Head of caudate nucleus (tissue), 42 donors: ENCODE data around the gene GNLY.

Experiments used
- DNase-seq, 42 donors: peaks; one replicate each; pipeline versions ENCODE4 v3.0.0 to v3.0.0-alpha.2; 2020 to 2021; ENCODE audit warnings: mixed read lengths in 7 of 42
- intact Hi-C: fragments of 100-400 bp; cut with DNase I; formaldehyde crosslinking; loops from one replicate; pipeline ENCODE4 v1.15.0; 2022

Gene GNLY

GRCh38 chr2:85717308-85718008 lies 23.3 kb downstream of the GNLY start:
- peak in 3 of 42 donors; percentile 2 to 4 (median 4) for DNase-seq
- intact Hi-C loops = no loop called here

- intact Hi-C loops = no loop called here
Observed at GRCh38 chr2:85718009-85718391, 23.8 kb downstream of the GNLY start.

GRCh38 chr2:85718885-85719492 lies 24.8 kb downstream of the GNLY start:
- peak in 3 of 42 donors; percentile 2 to 23 (median 3) for DNase-seq

More at GRCh38 chr2:85718009-85718391, 23.8 kb downstream of the GNLY start:
- peak in 4 of 42 donors; percentile 2 to 16 (median 4) for DNase-seq

GRCh38 chr2:85719609-85720240 lies 25.6 kb downstream of the GNLY start:
- intact Hi-C loops = loop anchor here (10.0 kb wide), 1 partner anchor 365 kb away; no protein-coding TSS in a partner anchor
- peak in 3 of 42 donors; percentile 8 to 34 (median 23) for DNase-seq

More at GRCh38 chr2:85718885-85719492, 24.8 kb downstream of the GNLY start:
- intact Hi-C loops = no loop called here

- intact Hi-C loops = loop anchor here (10.0 kb wide), 1 partner anchor 364 kb away; no protein-coding TSS in a partner anchor
Observed at GRCh38 chr2:85720533-85720932, 26.4 kb downstream of the GNLY start.

GRCh38 chr2:85721641-85722040 lies 27.5 kb downstream of the GNLY start:
- intact Hi-C loops = loop anchor here (10.0 kb wide), 1 partner anchor 363 kb away; no protein-coding TSS in a partner anchor
- peak in 1 of 42 donors; percentile 15 for DNase-seq

More at GRCh38 chr2:85720533-85720932, 26.4 kb downstream of the GNLY start:
- no peak for DNase-seq

- peak in 2 of 42 donors; percentile 14 to 35 for DNase-seq
- intact Hi-C loops = loop anchor here (10.0 kb wide), 1 partner anchor 362 kb away; no protein-coding TSS in a partner anchor
Observed at GRCh38 chr2:85722519-85722918, 28.4 kb downstream of the GNLY start.

- intact Hi-C loops = loop anchor here (10.0 kb wide), 1 partner anchor 361 kb away; no protein-coding TSS in a partner anchor
- DNase-seq = peak in 1 of 42 donors; percentile 2
Observed at GRCh38 chr2:85723707-85724360, 29.7 kb downstream of the GNLY start.

GRCh38 chr2:85724731-85725181 lies 30.6 kb downstream of the GNLY start:
- peak in 3 of 42 donors; percentile 7 to 27 (median 10) for DNase-seq
- intact Hi-C loops = loop anchor here (5.0 to 10.0 kb wide), 2 partner anchors 88 to 360 kb away; no protein-coding TSS in a partner anchor

GRCh38 chr2:85725451-85725850 lies 31.3 kb downstream of the GNLY start:
- DNase-seq = no peak
- intact Hi-C loops = loop anchor here (5.0 to 10.0 kb wide), 2 partner anchors 87 to 359 kb away; no protein-coding TSS in a partner anchor

GRCh38 chr2:85727798-85728197 lies 33.6 kb downstream of the GNLY start:
- peak in 2 of 42 donors; percentile 0 to 11 for DNase-seq
- intact Hi-C loops = loop anchor here (5.0 to 10.0 kb wide), 2 partner anchors 85 to 357 kb away; no protein-coding TSS in a partner anchor

- DNase-seq = no peak
Observed at GRCh38 chr2:85728342-85728741, 34.2 kb downstream of the GNLY start.

GRCh38 chr2:85728883-85729824 lies 35.0 kb downstream of the GNLY start:
- intact Hi-C loops = loop anchor here (5.0 to 10.0 kb wide), 2 partner anchors 83 to 356 kb away; no protein-coding TSS in a partner anchor
- peak; percentile 84 to 97 (median 92) for DNase-seq

More at GRCh38 chr2:85728342-85728741, 34.2 kb downstream of the GNLY start:
- intact Hi-C loops = loop anchor here (5.0 to 10.0 kb wide), 2 partner anchors 84 to 356 kb away; no protein-coding TSS in a partner anchor

- intact Hi-C loops = loop anchor here (5.0 to 10.0 kb wide), 2 partner anchors 82 to 355 kb away; no protein-coding TSS in a partner anchor
- DNase-seq = no peak
Observed at GRCh38 chr2:85729825-85730510, 35.8 kb downstream of the GNLY start.

- no peak for DNase-seq
- intact Hi-C loops = no loop called here
Observed at GRCh38 chr2:85730686-85731230, 36.6 kb downstream of the GNLY start.

GRCh38 chr2:85731606-85732005 lies 37.4 kb downstream of the GNLY start:
- intact Hi-C loops = no loop called here
- peak in 16 of 42 donors; percentile 29 to 76 (median 56) for DNase-seq
